Progenitor cell of endocrine pancreas (in vitro differentiated cells): ENCODE data around the gene NFYC. TPM values are rescaled to one million over a fixed set of nuclear protein-coding genes. Genes with fewer than 3 reads are reported as not detected.

Experiments
- DNase-seq: peaks from one replicate; pipeline ENCODE4 v3.0.0; 2021; ENCODE audit warnings: low spot score; ENCODE audit not compliant: unreplicated experiment
- H3K27ac Mint-ChIP-seq: 2 replicates; pipeline ENCODE4 v1.8.0; 2021; ENCODE audit warnings: mild to moderate bottlenecking, moderate library complexity, mixed read lengths
- H3K27me3 Mint-ChIP-seq: 2 replicates; pipeline ENCODE4 v1.8.0; 2021; ENCODE audit warnings: mixed read lengths
- H3K36me3 Mint-ChIP-seq: 2 replicates; pipeline ENCODE4 v1.8.0; 2022; ENCODE audit warnings: mixed read lengths; ENCODE audit not compliant: insufficient read depth
- H3K4me1 Mint-ChIP-seq: 2 replicates; pipeline ENCODE4 v1.8.0; 2021; ENCODE audit warnings: low read depth, mixed read lengths
- H3K4me3 Mint-ChIP-seq: 2 replicates; pipeline ENCODE4 v1.8.0; 2021; ENCODE audit warnings: low read depth, mild to moderate bottlenecking, moderate library complexity, mixed read lengths
- H3K9me3 Mint-ChIP-seq: 2 replicates; pipeline ENCODE4 v1.8.0; 2021; ENCODE audit warnings: low read depth, mixed read lengths
- CTCF ChIP-seq: fragments of 200-600 bp; sonication (generic); IDR thresholded peaks from one replicate; pipeline ENCODE4 v1.5.0; 2021; ENCODE audit warnings: antibody characterized with exemption, mild to moderate bottlenecking; ENCODE audit not compliant: unreplicated experiment
- total RNA-seq: library from RNA; stranded (reverse); gene quantifications from 2 replicates; pipeline ENCODE4 v1.2.1, GENCODE V29; 2021

Gene NFYC
- total RNA-seq, 1 donor from 2014 or later = 73.4 TPM

- Mint-ChIP-seq H3K27me3 (no peaks in the 10 kb centered on the region), H3K36me3 (peaks cover 12% of the 10 kb centered on the region), H3K9me3 (peaks cover 2% of the 10 kb centered on the region), H3K4me1 (peaks cover under 1% of the 10 kb centered on the region), H3K27ac (no peak overlapping the region), H3K4me3 (no peak overlapping the region)
- TF ChIP-seq CTCF = no peak
- no peak for DNase-seq
Measured at GRCh38 chr1:40684669-40685068, 6.8 kb upstream of the NFYC start.

- Mint-ChIP-seq H3K27me3 (no peaks in the 10 kb centered on the region), H3K4me1 (peaks cover 13% of the 10 kb centered on the region), H3K9me3 (peaks cover 2% of the 10 kb centered on the region), H3K4me3 (no peak overlapping the region), H3K36me3 (peaks cover 12% of the 10 kb centered on the region), H3K27ac (no peak overlapping the region)
- TF ChIP-seq CTCF = no peak
- DNase-seq = no peak
Measured at GRCh38 chr1:40687059-40687458, 4.4 kb upstream of the NFYC start.

GRCh38 chr1:40687661-40688060 lies 3.8 kb upstream of the NFYC start:
- H3K4me3 Mint-ChIP-seq = no peak overlapping the region
- no peak for TF ChIP-seq CTCF

GRCh38 chr1:40689737-40690136 lies 1.8 kb upstream of the NFYC start:
- Mint-ChIP-seq H3K9me3 (peaks cover 2% of the 10 kb centered on the region), H3K4me3 (no peak overlapping the region), H3K27ac (no peak overlapping the region), H3K27me3 (no peaks in the 10 kb centered on the region), H3K36me3 (peaks cover 11% of the 10 kb centered on the region), H3K4me1 (peaks cover 27% of the 10 kb centered on the region)
- TF ChIP-seq CTCF = no peak
- DNase-seq = no peak

More at GRCh38 chr1:40687661-40688060, 3.8 kb upstream of the NFYC start:
- no peak for DNase-seq
- H3K27me3 Mint-ChIP-seq = no peaks in the 10 kb centered on the region
- peak overlapping the region; percentile 63 for H3K27ac Mint-ChIP-seq
- H3K4me1 Mint-ChIP-seq = peaks cover 19% of the 10 kb centered on the region
- H3K36me3 Mint-ChIP-seq = peaks cover 12% of the 10 kb centered on the region
- peaks cover 2% of the 10 kb centered on the region for H3K9me3 Mint-ChIP-seq

- Mint-ChIP-seq H3K4me1 (peaks cover 27% of the 10 kb centered on the region), H3K27ac (peak overlapping the region; percentile 100), H3K9me3 (peaks cover 2% of the 10 kb centered on the region), H3K36me3 (peaks cover 7% of the 10 kb centered on the region), H3K27me3 (no peaks in the 10 kb centered on the region), H3K4me3 (peak overlapping the region; percentile 98)
- no peak for DNase-seq
- TF ChIP-seq CTCF = no peak
Measured at GRCh38 chr1:40690771-40691537, 550 bp upstream of the NFYC start.
